ENCODE data around the gene PLPP2.
"Not testable (repeated sequence)": the region's sequence is repeated elsewhere in the genome, so short reads cannot be mapped to it uniquely, and the experiment has no call there.

The PLPP2 gene

DNA sequence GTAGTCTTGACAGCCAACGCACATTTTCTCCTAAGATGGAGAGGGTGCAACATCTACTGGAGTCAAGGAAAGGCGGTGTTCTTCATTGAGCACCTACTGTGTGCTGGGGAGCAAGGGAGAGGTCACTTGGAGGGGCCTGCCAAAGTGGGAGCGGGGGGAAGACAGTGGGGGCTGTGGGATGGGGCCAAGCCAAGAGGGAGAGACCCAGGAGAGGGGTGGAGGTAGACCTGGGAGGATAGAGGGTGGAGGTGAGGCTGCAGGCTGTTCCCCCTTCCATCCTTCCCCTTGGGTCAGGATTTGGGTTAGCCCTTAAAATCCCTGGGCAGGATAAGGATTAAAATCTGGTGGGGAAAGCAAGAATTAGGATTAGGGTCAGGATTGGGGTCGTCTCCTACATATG is 1.7 kb upstream of the PLPP2 start:
- DNase-seq (ENCODE audit: low spot score) = no peak

GRCh38 chr19:292281-292884 is 1.2 kb upstream of the PLPP2 start:
- no peak for DNase-seq (ENCODE audit: low spot score)

DNA sequence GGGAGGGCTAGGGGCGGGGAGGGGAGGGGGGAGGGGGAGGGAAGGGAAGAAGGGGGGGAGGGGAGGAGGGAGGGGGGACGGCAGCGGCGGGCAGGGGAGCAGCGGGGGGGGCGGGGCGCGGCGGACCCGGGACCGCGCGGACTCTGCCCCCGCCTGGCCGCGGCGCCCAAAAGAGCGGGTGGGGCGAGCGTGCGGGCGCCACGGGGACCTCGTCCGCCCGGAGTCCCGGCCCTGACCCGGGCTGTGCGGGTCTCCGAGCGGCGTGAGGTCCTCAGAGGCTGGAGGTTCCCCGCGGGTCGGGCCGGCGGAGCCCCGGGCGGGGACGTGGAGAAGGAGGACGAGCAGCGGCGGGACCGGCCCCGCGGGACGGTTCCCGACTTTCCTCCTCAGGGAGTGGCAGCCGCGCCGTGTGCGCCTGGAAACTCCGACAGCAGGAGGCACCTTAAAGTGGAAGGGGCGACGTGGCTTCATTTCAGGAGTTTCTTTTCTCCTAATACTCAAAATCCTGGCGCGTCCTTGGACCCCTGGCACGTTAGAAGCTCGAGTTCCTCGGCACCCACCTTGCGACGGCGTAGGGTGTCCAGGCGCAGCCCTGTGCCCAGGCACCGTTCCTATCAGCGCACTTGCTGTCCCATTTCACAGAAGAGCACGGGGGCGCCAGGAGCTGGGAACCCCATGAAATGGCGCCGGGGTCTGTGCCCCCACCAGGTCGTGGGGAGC is 518 bp upstream of the PLPP2 start:
- DNase-seq (ENCODE audit: low spot score) = no peak

GRCh38 chr19:290372-291005 is 714 bp downstream of the PLPP2 start:
- DNase-seq (ENCODE audit: low spot score) = no peak

DNA sequence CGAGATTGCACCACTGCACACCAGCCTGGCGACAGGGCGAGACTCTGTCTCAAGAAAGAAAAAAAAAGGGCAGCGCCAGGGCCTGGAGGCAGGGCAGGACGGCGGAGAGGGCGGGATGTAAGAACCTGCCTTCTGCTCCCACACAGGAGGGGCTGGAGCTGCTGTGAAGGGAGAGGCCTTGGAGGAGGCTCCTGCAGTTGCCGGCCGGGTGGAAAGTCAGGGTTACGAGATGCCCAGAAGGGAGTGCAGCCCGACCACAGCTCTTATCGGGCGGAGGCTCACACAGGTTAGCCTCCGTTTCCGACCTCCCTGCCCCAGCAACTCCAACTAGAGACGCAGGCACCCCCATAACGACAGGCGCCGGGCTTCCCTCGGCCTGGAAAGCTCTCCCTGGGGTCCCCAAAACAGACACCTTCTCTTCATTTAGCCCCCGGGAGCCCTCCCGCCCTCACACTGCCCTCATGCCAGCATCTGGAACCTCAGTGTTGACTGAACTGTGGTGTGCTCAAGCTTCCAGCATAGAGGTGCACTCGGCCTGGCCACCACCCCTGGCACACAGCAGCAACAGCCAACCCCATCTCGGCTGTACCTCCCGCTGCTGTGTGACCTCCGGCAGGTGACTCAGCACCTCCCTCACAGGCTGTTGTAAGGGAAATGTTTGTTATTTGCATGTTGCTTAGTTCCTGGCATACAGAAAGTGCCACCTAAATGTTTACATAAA is 1.4 kb downstream of the PLPP2 start:
- peak; percentile 32 for DNase-seq (ENCODE audit: low spot score)

GRCh38 chr19:288911-289310 is 2.3 kb downstream of the PLPP2 start:
- no peak for DNase-seq (ENCODE audit: low spot score)

- DNase-seq (ENCODE audit: low spot score) = no peak
These were observed 3.8 kb downstream of the PLPP2 start for GRCh38 chr19:287381-287871.

DNA sequence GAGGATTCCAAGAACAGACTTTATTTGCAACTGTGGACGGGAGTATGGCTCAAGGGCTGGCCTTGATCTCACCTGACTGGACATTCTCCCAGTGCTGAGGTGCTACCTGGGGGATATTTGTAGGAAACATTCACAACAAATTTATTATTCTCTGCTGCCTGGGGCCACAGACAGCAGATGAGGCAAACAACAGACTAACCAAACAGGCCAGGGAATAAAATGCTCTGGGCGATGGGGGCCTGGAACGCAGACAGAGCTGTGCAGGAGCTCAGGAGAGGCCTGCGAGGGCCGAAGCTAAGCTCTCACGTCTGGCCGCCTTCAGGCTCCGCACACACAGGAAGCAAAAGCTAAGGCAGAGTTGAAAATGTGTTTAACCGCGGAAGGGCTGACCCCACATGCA is 7.8 kb downstream of the PLPP2 start:
- DNase-seq (ENCODE audit: low spot score) = no peak

GRCh38 chr19:282501-282900 is 8.7 kb downstream of the PLPP2 start:
- no peak for DNase-seq (ENCODE audit: low spot score)

- no peak for DNase-seq (ENCODE audit: low spot score)
These were observed 9.2 kb downstream of the PLPP2 start for GRCh38 chr19:281992-282391.

- DNase-seq (ENCODE audit: low spot score) = no peak
These were observed 9.9 kb downstream of the PLPP2 start for GRCh38 chr19:281156-281853.

GRCh38 chr19:280541-281009 is 10.6 kb downstream of the PLPP2 start:
- DNase-seq (ENCODE audit: low spot score) = no peak

- DNase-seq (ENCODE audit: low spot score) = no peak
These were observed 11.5 kb downstream of the PLPP2 start for GRCh38 chr19:279656-280055.

DNA sequence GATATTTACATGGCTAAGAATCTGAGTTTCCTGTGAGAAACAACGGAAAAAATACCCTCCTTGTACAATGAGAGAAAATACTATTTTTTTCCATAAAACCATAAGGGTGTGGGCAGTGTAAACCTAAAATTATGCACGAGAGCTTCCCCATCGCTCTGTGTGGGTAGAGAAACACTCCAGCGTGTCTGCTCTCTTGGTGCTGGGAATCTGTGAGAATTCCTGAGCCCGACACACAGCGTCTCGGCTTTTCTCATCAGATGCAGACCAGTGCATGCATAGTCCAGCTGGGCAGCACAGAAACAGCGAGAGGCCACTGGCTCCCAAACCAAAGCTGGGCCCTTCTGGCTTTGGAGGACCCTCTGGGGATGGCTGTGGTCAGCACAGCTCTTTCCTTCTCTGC is 12.0 kb downstream of the PLPP2 start:
- no peak for DNase-seq (ENCODE audit: low spot score)

DNA sequence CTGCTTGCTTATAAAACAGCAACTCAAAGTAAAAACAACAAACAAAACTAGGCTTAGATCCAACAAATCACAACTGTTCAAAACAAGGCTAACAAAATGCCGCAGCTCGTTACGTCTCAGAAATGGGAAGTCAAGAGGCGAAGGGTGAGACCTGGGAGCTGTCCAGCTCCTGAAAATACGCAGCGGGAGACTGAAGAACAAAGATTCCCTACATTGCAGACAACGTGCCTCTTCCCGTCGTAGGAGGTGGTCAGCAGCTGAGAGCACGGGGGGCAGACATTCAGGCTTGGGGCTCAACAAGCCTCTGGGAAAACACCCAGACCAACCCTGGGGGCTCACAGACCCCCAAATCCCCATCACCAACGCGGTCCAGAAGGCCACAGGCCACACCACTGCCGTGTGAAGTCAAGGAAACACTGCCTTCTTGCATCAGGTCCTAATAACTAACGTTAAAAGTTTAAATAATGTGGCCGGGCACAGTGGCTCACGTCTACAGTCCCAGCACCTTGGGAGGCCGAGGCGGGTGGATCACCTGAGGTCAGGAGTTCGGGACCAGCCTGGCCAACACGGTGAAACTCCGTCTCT is 13.5 kb downstream of the PLPP2 start:
- DNase-seq (ENCODE audit: low spot score) = peak; percentile 13

DNA sequence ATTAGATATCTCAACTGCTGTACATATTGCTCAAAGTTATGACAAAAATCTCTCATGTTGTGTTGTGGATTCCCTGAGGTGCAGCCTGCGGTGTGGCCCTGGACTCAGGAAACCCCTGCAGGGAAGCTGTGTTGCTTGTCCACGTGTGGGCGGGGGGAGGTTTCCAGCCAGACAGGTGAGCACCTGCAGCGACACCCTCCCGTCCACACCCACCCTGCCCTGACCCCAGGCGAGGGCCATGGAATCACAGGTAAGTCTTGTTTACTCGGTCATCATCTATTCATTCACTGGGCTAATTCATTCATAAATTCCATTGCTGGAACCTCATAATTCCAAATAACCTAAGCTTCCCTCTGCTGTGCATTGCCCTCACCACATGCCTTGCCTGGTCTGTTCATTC is 14.1 kb downstream of the PLPP2 start:
- DNase-seq (ENCODE audit: low spot score) = no peak

GRCh38 chr19:275958-276646 is 15.1 kb downstream of the PLPP2 start:
- DNase-seq (ENCODE audit: low spot score) = no peak

DNA sequence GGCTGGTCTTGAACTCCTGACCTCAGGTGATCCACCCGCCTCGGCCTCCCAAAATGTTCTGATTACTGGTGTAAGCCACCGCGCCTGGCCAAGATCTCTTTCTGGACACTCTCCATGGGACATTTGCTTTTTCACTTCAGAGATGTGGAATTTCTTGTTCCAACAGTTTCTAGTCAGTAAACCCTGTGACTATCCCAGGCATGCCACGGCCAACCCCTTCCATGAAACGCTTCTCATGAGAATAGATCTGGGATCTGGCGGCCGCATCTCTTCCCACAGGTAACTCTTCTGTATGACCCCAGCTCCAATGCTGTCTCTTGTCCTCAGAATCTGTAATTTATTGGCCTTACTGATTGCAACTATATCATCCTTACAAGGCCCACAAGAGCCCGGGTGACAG is 16.2 kb downstream of the PLPP2 start:
- DNase-seq (ENCODE audit: low spot score) = no peak

DNA sequence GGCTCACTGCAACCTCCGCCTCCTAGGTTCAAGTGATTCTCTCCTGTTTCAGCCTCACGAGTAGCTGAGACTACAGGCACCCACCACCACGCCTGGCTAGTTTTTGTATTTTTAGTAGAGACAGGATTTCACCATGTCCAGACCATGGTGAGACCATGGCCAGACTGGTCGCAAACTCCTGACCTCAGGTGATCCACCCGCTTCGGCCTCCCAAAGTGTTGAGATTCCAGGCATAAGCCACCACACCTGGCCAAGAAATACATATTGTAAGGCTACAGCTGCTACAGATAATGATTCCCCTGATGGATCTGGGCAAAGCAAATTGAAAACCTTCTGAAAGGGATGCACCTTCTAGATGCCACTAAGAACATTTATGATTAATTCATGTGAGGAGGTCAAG is 17.8 kb downstream of the PLPP2 start:
- DNase-seq (ENCODE audit: low spot score) = no peak

GRCh38 chr19:271856-272255 is 19.3 kb downstream of the PLPP2 start:
- DNase-seq (ENCODE audit: low spot score) = no peak

DNA sequence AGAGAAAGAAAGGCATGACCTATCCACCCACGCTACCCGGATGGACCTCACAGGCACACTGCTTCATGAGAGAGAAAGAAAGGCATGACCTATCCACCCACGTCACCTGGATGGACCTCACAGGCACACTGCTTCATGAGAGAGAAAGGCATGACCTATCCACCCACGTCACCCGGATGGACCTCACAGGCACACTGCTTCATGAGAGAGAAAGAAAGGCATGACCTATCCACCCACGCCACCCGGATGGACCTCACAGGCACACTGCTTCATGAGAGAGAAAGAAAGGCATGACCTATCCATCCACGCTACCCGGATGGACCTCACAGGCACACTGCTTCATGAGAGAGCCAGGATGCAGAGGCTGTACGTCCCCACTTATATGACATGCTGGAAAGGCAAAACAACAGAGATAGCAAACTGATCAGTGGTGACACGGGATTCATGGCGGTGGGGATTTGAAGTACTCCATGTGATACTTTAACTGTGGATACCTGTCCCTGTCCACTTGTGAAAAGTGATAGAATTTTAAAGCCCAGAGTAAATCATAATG is 20.4 kb downstream of the PLPP2 start:
- DNase-seq (ENCODE audit: low spot score) = not testable (repeated sequence)
